Testis (tissue), 3 donors: ENCODE measurements around the gene SEC31A. TPM values are rescaled to one million over a fixed set of nuclear protein-coding genes. Genes with fewer than 3 reads are reported as not detected.
A peak's percentile ranks its signal among the peaks of the same experiment; 100 is the strongest.
"Not testable (repeated sequence)": the region's sequence is repeated elsewhere in the genome, so short reads cannot be mapped to it uniquely, and the experiment has no call there.

ENCODE experiments used
- DNase-seq: peaks from one replicate; pipeline ENCODE4 v3.0.0-alpha.2; 2019
- H3K27ac ChIP-seq, 2 donors: fragments of 200-600 bp; sonication (generic); one replicate each; pipeline ENCODE4 v1.5.1; 2019
- H3K27me3 ChIP-seq: fragments of 200-600 bp; sonication (generic); one replicate; pipeline ENCODE4 v1.5.1; 2019
- H3K36me3 ChIP-seq: fragments of 200-600 bp; sonication (generic); one replicate; pipeline ENCODE4 v1.5.1; 2017; ENCODE audit warnings: low read depth; ENCODE audit errors: missing control alignments
- H3K4me1 ChIP-seq: fragments of 200-600 bp; sonication (generic); one replicate; pipeline ENCODE4 v1.5.1; 2019
- H3K4me3 ChIP-seq, 2 donors: fragments of 200-600 bp; sonication (generic); one replicate each; pipeline ENCODE4 v1.5.1; 2017 to 2019
- H3K9me3 ChIP-seq: fragments of 200-600 bp; sonication (generic); one replicate; pipeline ENCODE4 v1.5.1; 2017
- CTCF ChIP-seq, 3 experiments: fragments of 450-650 bp in 2 of 3; fragments of 200-600 bp in 1 of 3; sonication (generic) in 1 of 3; IDR thresholded peaks; one replicate each; pipeline ENCODE4 v1.5.1; 2016 to 2019; ENCODE audit warnings: antibody characterized with exemption in 3 of 3, mild to moderate bottlenecking in 2 of 3, moderate library complexity in 1 of 3
- POLR2A ChIP-seq: fragments of 450-650 bp; IDR thresholded peaks from one replicate; pipeline ENCODE4 v1.6.1; 2017; ENCODE audit warnings: antibody characterized with exemption, mild to moderate bottlenecking, moderate library complexity
- WGBS, 2 donors: methylation state at CpG; one replicate each; pipeline ENCODE4 v1.1.5; 2018; 5-methylcytosine and 5-hydroxymethylcytosine counted together
- intact Hi-C: fragments of 100-400 bp; cut with DNase I; formaldehyde crosslinking; loops from one replicate; pipeline ENCODE4 v1.15.1; 2023; ENCODE audit warnings: low total_unique reads
- polyA plus RNA-seq: library from polyadenylated mRNA; stranded (reverse); fragments of 350-450 nt; fragmentation: Illumina TruSeq; extraction: RNeasy Lipid Tissue Mini Kit (QIAGEN cat#74804); gene quantifications from one replicate; pipeline ENCODE4 v1.2.3, GENCODE V29; 2014; ENCODE audit warnings: low read depth, low replicate concordance; ENCODE audit not compliant: insufficient read depth
- total RNA-seq, 2 donors: library from RNA; depleted of rRNA; stranded (reverse); fragments of >200 nt; gene quantifications; one replicate each; pipeline ENCODE4 v1.2.3, GENCODE V29; 2016

The SEC31A gene
- total and polyA plus RNA-seq, 3 donors from 2014 or later, result 131 to 191 (median 168) TPM

GRCh38 chr4:82864336-82864979, 26.5 kb downstream of the SEC31A start:
- no peak overlapping the region for H3K4me3 ChIP-seq
- H3K27me3 ChIP-seq, result no peaks in the 10 kb centered on the region
- intact Hi-C loops, result no loop called here
- no peak for TF ChIP-seq POLR2A
- no peak overlapping the region for H3K27ac ChIP-seq
- no peaks in the 10 kb centered on the region for H3K4me1 ChIP-seq
- DNase-seq, result no peak
- H3K36me3 ChIP-seq, result no peaks in the 10 kb centered on the region
- H3K9me3 ChIP-seq, result no peaks in the 10 kb centered on the region
- WGBS, 2 donors, result 84 to 85% methylated on average over 6 of the region's 6 CpGs

GRCh38 chr4:82861529-82861928, 29.4 kb downstream of the SEC31A start:
- no peaks in the 10 kb centered on the region for H3K36me3 ChIP-seq
- TF ChIP-seq POLR2A (no peak), CTCF (IDR thresholded peaks at IDR 0.05) (no peak)
- no peak overlapping the region for H3K4me3 ChIP-seq
- no peaks in the 10 kb centered on the region for H3K4me1 ChIP-seq
- no peaks in the 10 kb centered on the region for H3K9me3 ChIP-seq
- intact Hi-C loops, result no loop called here
- no peaks in the 10 kb centered on the region for H3K27me3 ChIP-seq
- no peak overlapping the region for H3K27ac ChIP-seq
- no peak for DNase-seq

GRCh38 chr4:82860487-82860886, 30.5 kb downstream of the SEC31A start:
- H3K27me3 ChIP-seq, DNase-seq, H3K4me1 ChIP-seq, H3K27ac ChIP-seq, intact Hi-C loops, H3K4me3 ChIP-seq, H3K9me3 ChIP-seq, H3K36me3 ChIP-seq: not testable (repeated sequence)
- WGBS, 2 donors, result 92 to 93% methylated on average over 2 of the region's 2 CpGs

- Histone ChIP-seq H3K4me1 (no peaks in the 10 kb centered on the region), H3K27ac (no peak overlapping the region), H3K9me3 (no peaks in the 10 kb centered on the region), H3K36me3 (no peaks in the 10 kb centered on the region), H3K27me3 (no peaks in the 10 kb centered on the region), H3K4me3 (no peak overlapping the region)
- no peak for TF ChIP-seq POLR2A
- TF ChIP-seq CTCF (IDR thresholded peaks at IDR 0.05), result no peak
- DNase-seq, result no peak
- intact Hi-C loops, result no loop called here
- 66 to 74% methylated on average over 5 of the region's 5 CpGs for WGBS, 2 donors
These were observed 38.1 kb downstream of the SEC31A start for GRCh38 chr4:82852751-82853285.

- no peak overlapping the region for H3K4me3 ChIP-seq
- H3K27ac ChIP-seq, result no peak overlapping the region
- DNase-seq, result no peak
- WGBS, 2 donors, result 86 to 88% methylated on average over 1 of the region's 1 CpG
- H3K9me3 ChIP-seq, result no peaks in the 10 kb centered on the region
- H3K36me3 ChIP-seq, result no peaks in the 10 kb centered on the region
- no peaks in the 10 kb centered on the region for H3K27me3 ChIP-seq
- peak in 2 of 3 experiments; percentile 25 to 32 for TF ChIP-seq CTCF (IDR thresholded peaks at IDR 0.05)
- no peak for TF ChIP-seq POLR2A
- no peaks in the 10 kb centered on the region for H3K4me1 ChIP-seq
- intact Hi-C loops, result no loop called here
These were observed 38.8 kb downstream of the SEC31A start for GRCh38 chr4:82851885-82852750.
